HT1080 (cell line): ENCODE measurements around the gene TRIM43B. TPM values are rescaled to one million over a fixed set of nuclear protein-coding genes. Genes with fewer than 3 reads are reported as not detected.
A peak's percentile ranks its signal among the peaks of the same experiment; 100 is the strongest.
"Not testable (repeated sequence)": the region's sequence is repeated elsewhere in the genome, so short reads cannot be mapped to it uniquely, and the experiment has no call there.

Experiments used
- DNase-seq: peaks from one replicate; pipeline ENCODE4 v3.0.0-alpha.2; 2015; ENCODE audit warnings: low read depth
- small RNA-seq: library from RNA; depleted of rRNA; stranded (forward); fragments of <200 nt; gene quantifications from one replicate; pipeline ENCODE3, GENCODE V24; 2014
- total RNA-seq: library from RNA; depleted of rRNA; stranded (reverse); fragments of >200 nt; shearing (Covaris generic); gene quantifications from 2 replicates; pipeline ENCODE4 v1.2.3, GENCODE V29; 2014; rRNA removed

Gene TRIM43B
- total RNA-seq, 1 experiment from 2014 or later: not detected

DNA sequence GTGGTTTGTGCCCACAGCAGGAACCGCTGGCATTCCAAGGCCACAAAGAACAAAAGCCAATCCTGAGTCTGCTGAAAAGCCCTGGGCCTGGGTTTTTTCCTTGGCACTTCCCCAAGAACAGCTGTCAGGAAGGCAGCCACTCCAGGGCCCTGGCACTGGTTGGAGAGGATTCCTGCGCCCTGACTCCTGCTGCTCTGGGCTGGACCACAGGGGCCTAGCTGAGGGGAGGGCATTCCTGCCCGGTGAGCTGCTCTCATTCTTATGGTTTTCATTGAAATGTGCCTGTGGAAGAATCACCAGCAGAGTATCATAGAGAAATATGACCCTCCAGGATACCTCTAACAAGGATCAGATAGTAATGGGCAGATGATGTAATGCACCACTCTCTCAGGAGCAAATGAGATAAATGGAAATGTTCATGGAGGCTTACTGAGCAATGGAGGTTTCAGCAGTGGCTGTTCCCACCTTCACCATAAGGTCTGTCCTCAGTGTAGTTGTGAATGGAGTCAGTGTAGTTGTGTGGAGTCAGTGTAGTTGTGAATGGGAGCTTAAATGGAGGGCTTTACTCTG lies 50.0 kb downstream of the TRIM43B start:
- peak; percentile 89 for DNase-seq

DNA sequence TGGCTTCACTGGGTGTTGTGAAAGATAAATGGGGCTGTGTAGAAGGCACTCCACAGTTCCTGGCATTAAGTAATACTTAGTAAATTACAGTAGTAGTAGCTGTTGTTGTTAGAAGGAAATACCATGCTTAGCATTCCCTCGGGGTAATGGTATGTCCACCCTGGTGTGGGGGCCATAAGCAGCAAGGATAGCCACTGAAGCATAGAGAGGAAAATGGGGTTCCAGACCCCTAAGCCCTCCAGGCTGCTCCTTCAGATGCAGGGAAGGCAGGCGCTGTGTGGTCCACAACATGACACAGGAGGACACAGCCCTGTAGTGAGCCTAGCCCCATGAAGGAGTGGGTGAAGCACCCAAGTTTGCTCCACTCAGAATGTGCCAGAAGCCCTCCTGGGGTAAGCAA lies 50.6 kb downstream of the TRIM43B start:
- not testable (repeated sequence) for DNase-seq

- DNase-seq: not testable (repeated sequence)
Measured at GRCh38 chr2:95433373-95433772, 51.2 kb downstream of the TRIM43B start.

GRCh38 chr2:95429748-95430467 lies 54.6 kb downstream of the TRIM43B start:
- not testable (repeated sequence) for DNase-seq

GRCh38 chr2:95427196-95427867 lies 57.2 kb downstream of the TRIM43B start:
- DNase-seq: not testable (repeated sequence)

Small RNAs within 50 kb of the gene (small RNA-seq; reads per million reads assigned to genes)
- gene AC009237.11 (not detected), gene AC133104.2 (not detected)

Other genes starting within 250 kb of the TRIM43B start
- gene PROM2, start 210.3 kb downstream of the TRIM43B start, total RNA-seq: not detected in 2 replicates
- gene KCNIP3, start 187.4 kb downstream of the TRIM43B start, total RNA-seq: 0.71 and 1.6 TPM in 2 replicates
- gene FAHD2A, start 82.0 kb downstream of the TRIM43B start, total RNA-seq: 35.1 and 41.7 TPM in 2 replicates
- gene TRIM43, start 107.2 kb upstream of the TRIM43B start, total RNA-seq: not detected in 2 replicates